Endodermal cell (in vitro differentiated cells): ENCODE results near the gene SHISA9. TPM values are rescaled to one million over a fixed set of nuclear protein-coding genes. Genes with fewer than 3 reads are reported as not detected.

ENCODE experiments used
- DNase-seq: peaks from one replicate; pipeline ENCODE4 v3.0.0-alpha.2; 2017
- H3K27ac ChIP-seq: 2 replicates; pipeline ENCODE4 v1.5.1; 2013; ENCODE audit warnings: mild to moderate bottlenecking, low read depth, low read length, moderate library complexity
- H3K27me3 ChIP-seq: 2 replicates; pipeline ENCODE4 v1.6.1; 2013; ENCODE audit warnings: mild to moderate bottlenecking, low read length, moderate library complexity; ENCODE audit not compliant: insufficient read depth, control insufficient read depth, poor library complexity, severe bottlenecking
- H3K36me3 ChIP-seq: 2 replicates; pipeline ENCODE4 v1.7.0; 2013; ENCODE audit warnings: mild to moderate bottlenecking, low read length, moderate library complexity; ENCODE audit not compliant: control insufficient read depth, insufficient read depth
- H3K4me1 ChIP-seq: one replicate; pipeline ENCODE4 v1.7.0; 2013; ENCODE audit warnings: low read length; ENCODE audit not compliant: control insufficient read depth, insufficient read depth
- H3K4me3 ChIP-seq: 2 replicates; pipeline ENCODE4 v1.5.1; 2013; ENCODE audit warnings: mild to moderate bottlenecking, low read length, moderate library complexity
- H3K9ac ChIP-seq: 2 replicates; pipeline ENCODE4 v1.6.1; 2013; ENCODE audit warnings: mild to moderate bottlenecking, low read length, moderate library complexity; ENCODE audit not compliant: poor library complexity, severe bottlenecking; ENCODE audit errors: extremely low read depth
- H3K9me3 ChIP-seq: 2 replicates; pipeline ENCODE4 v1.6.1; 2013; ENCODE audit warnings: mild to moderate bottlenecking, low read length, moderate library complexity; ENCODE audit not compliant: control insufficient read depth
- H3K27ac Mint-ChIP-seq: 2 replicates; pipeline ENCODE4 v1.8.0; 2020; ENCODE audit warnings: mixed read lengths
- H3K27me3 Mint-ChIP-seq: 2 replicates; pipeline ENCODE4 v1.8.0; 2021; ENCODE audit warnings: mild to moderate bottlenecking, mixed read lengths; ENCODE audit not compliant: insufficient read depth
- H3K36me3 Mint-ChIP-seq: 2 replicates; pipeline ENCODE4 v1.8.0; 2020; ENCODE audit warnings: low read depth, mixed read lengths
- H3K4me1 Mint-ChIP-seq: 2 replicates; pipeline ENCODE4 v1.8.0; 2020; ENCODE audit warnings: mixed read lengths
- H3K4me3 Mint-ChIP-seq: 2 replicates; pipeline ENCODE4 v1.8.0; 2020; ENCODE audit warnings: mild to moderate bottlenecking, moderate library complexity, mixed read lengths
- H3K9me3 Mint-ChIP-seq: 2 replicates; pipeline ENCODE4 v1.8.0; 2020; ENCODE audit warnings: mild to moderate bottlenecking, mixed read lengths
- WGBS, 2 experiments: methylation state at CpG; one replicate each; pipeline versions ENCODE4 v1.1.5 to v1.1.7; 2013; ENCODE audit warnings: missing lambda C conversion rate in 2 of 2, mixed read lengths in 1 of 2; ENCODE audit not compliant: insufficient coverage in 1 of 2, insufficient read length in 1 of 2; 5-methylcytosine and 5-hydroxymethylcytosine counted together
- total RNA-seq, 2 donors: library from RNA; stranded (reverse); fragmentation: NEBNext Ultra II Directional in 1 of 2; extraction: Animal tissue kit (Norgen Biotek cat#: 25700) in 1 of 2; gene quantifications; 2 replicates in 1 of 2; 3 replicates in 1 of 2; pipeline ENCODE4 v1.2.1, GENCODE V29; 2021
- TF ChIP-seq, protein P1 (sequence below): fragments of 200-600 bp; sonication (generic); conservative IDR thresholded peaks from 2 replicates; pipeline ENCODE4 v1.5.0; 2021; ENCODE audit warnings: antibody characterized with exemption, mild to moderate bottlenecking

The SHISA9 gene
- total RNA-seq, 2 donors from 2014 or later: 5.2 to 27.8 TPM

DNA sequence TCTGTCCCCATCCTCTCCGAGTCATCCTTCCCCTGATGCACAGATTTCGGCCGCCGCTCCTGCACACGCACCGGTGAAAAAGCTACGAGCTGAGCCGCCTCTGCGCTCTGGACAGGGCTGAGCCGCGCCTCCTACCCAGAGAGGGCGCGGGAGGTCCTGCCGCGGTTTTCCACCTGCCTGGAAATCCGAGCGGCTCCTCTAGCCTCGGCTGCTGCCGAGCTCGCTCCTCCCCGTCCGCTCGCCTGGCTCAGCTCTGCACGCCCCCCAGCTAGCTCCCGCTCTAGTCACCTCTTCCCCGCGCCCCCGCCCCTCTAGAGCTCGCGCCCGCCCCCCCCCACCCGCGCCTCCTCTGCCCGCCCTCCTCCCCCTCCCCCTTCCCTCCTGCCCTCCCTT lies 198 bp upstream of the SHISA9 start:
- peak overlapping the region; percentile 49 for H3K9ac ChIP-seq
- peaks cover 11% of the 10 kb centered on the region for H3K27me3 ChIP-seq
- Mint-ChIP-seq H3K4me1 (peaks cover 26% of the 10 kb centered on the region), H3K36me3 (no peaks in the 10 kb centered on the region), H3K4me3 (peak overlapping the region; percentile 86), H3K27ac (no peak overlapping the region), H3K27me3 (peaks cover 34% of the 10 kb centered on the region), H3K9me3 (no peaks in the 10 kb centered on the region)
- TF ChIP-seq, protein P1, sequence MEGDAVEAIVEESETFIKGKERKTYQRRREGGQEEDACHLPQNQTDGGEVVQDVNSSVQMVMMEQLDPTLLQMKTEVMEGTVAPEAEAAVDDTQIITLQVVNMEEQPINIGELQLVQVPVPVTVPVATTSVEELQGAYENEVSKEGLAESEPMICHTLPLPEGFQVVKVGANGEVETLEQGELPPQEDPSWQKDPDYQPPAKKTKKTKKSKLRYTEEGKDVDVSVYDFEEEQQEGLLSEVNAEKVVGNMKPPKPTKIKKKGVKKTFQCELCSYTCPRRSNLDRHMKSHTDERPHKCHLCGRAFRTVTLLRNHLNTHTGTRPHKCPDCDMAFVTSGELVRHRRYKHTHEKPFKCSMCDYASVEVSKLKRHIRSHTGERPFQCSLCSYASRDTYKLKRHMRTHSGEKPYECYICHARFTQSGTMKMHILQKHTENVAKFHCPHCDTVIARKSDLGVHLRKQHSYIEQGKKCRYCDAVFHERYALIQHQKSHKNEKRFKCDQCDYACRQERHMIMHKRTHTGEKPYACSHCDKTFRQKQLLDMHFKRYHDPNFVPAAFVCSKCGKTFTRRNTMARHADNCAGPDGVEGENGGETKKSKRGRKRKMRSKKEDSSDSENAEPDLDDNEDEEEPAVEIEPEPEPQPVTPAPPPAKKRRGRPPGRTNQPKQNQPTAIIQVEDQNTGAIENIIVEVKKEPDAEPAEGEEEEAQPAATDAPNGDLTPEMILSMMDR: peak; percentile 33
- 0% methylated on average over 6 to 18 of the region's 34 CpGs for WGBS, 2 experiments
- peak overlapping the region; percentile 93 for H3K4me3 ChIP-seq
- no peak overlapping the region for H3K27ac ChIP-seq
- DNase-seq: peak; percentile 93
- H3K9me3 ChIP-seq: no peaks in the 10 kb centered on the region
- peaks cover 5% of the 10 kb centered on the region for H3K36me3 ChIP-seq
- no peaks in the 10 kb centered on the region for H3K4me1 ChIP-seq

DNA sequence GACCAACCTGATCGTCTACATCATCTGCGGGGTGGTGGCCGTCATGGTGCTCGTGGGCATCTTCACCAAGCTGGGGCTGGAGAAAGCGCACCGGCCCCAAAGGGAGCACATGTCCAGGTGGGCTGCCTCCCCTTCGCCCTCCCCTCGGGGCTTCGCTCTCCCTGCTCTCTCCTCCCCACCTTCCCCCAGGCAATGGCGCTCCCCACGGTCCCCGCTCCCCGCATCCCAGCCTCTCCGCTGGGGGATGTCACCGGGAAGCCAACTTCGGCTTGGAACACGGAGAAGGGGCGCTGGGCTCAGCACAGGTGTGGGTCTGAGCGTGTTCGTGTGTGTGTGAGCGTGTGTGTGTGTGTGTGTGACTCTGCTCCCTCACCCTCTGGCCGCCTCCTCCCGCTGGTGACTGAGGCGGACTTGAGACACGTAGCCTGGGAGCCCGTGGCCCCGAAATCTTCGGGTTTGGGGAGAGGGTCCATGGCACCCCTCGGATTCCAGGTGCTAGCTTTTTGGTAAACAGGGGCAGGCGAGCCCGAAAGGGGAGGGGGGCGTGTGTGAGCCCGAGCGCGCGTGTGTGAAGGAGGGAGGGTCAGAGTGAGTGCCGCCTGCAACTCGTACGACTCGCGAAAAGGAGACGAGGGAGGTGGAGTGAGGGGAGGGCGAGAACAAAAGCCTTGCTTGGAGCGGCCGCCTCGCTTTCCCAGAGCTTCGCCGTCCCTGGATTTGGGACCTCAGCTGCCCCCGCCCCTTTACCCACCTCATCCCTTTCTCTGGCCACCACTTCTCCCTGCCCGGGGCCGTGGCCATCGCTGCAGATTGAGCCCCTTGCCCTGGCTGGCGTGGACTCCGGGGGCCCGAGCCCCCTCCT lies 1.3 kb downstream of the SHISA9 start:
- TF ChIP-seq, protein P1: no peak
- H3K4me3 Mint-ChIP-seq: peak overlapping the region; percentile 86
- peaks cover 12% of the 10 kb centered on the region for H3K36me3 ChIP-seq
- DNase-seq: peak; percentile 83
- H3K27ac ChIP-seq: no peak overlapping the region
- H3K36me3 Mint-ChIP-seq: peaks cover 5% of the 10 kb centered on the region
- WGBS, 2 experiments: 0% methylated on average over 2 to 54 of the region's 55 CpGs
- peaks cover 34% of the 10 kb centered on the region for H3K27me3 Mint-ChIP-seq
- H3K27ac Mint-ChIP-seq: peak overlapping the region; percentile 82
- H3K9me3 ChIP-seq: no peaks in the 10 kb centered on the region
- no peaks in the 10 kb centered on the region for H3K9me3 Mint-ChIP-seq
- peaks cover 25% of the 10 kb centered on the region for H3K4me1 Mint-ChIP-seq
- peak overlapping the region; percentile 93 for H3K4me3 ChIP-seq
- peak overlapping the region; percentile 71 for H3K9ac ChIP-seq
- H3K4me1 ChIP-seq: no peaks in the 10 kb centered on the region
- H3K27me3 ChIP-seq: peaks cover 11% of the 10 kb centered on the region

DNA sequence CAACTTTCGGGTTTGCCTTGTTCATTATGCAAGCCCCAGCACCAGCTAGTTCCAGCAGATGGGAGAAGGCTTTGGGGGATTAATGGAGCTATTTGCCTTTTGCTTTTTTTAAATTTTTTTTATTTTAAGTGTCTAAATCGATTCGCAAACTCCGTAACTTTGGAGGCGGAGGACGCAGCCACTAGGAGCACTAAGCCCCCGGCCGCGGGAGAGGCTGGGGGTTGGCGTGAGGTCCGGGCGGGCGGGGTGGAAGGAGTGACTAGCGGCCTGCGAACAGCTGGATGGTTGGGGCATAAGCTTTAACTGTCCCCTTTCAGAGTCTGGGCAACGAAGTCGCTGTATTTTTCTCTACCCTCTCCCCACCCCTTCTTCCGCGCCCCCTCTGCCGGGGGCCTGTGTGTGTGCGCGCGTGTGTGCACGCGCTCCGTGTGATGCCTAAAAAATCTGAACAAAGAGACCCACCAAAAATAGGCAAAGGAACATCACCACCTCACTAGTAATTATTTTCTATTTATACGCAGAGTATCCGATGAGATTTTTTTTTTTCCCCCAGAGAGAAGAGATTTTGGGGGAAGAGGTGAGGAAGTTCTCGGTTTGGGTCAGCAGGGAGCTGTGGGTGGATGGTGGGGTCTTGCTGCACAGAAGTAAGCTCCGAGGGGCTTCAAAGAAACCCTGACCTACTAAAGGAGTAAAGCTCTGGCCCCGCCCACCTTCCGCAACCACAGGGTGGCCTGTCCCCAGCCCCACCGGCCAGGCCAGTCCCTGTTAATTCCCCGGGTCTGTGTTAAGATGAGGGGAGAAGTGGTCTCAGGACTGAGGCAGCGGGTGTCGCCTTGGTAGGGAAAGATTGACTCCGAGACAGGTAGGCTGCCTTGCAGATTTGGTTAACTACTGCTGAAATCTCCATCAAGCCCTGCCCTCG lies 2.3 kb downstream of the SHISA9 start:
- Mint-ChIP-seq H3K27ac (peak overlapping the region; percentile 82), H3K27me3 (peaks cover 34% of the 10 kb centered on the region), H3K4me1 (peaks cover 20% of the 10 kb centered on the region), H3K9me3 (no peaks in the 10 kb centered on the region), H3K4me3 (peak overlapping the region; percentile 86), H3K36me3 (peaks cover 14% of the 10 kb centered on the region)
- TF ChIP-seq, protein P1: no peak
- H3K9me3 ChIP-seq: no peaks in the 10 kb centered on the region
- no peaks in the 10 kb centered on the region for H3K4me1 ChIP-seq
- peak overlapping the region; percentile 71 for H3K9ac ChIP-seq
- peaks cover 21% of the 10 kb centered on the region for H3K36me3 ChIP-seq
- H3K4me3 ChIP-seq: peak overlapping the region; percentile 93
- WGBS, 2 experiments: 3 to 5% methylated on average over 17 to 37 of the region's 38 CpGs
- H3K27ac ChIP-seq: no peak overlapping the region
- DNase-seq: peak; percentile 78
- H3K27me3 ChIP-seq: peaks cover 11% of the 10 kb centered on the region
